ENCODE results near the gene SLC29A3. TPM values are rescaled to one million over a fixed set of nuclear protein-coding genes. Genes with fewer than 3 reads are reported as not detected.

SLC29A3 gene
- polyA plus RNA-seq, 1 of the 3 experiments (the other 2 are of a cell fraction): 3.8 TPM

DNA sequence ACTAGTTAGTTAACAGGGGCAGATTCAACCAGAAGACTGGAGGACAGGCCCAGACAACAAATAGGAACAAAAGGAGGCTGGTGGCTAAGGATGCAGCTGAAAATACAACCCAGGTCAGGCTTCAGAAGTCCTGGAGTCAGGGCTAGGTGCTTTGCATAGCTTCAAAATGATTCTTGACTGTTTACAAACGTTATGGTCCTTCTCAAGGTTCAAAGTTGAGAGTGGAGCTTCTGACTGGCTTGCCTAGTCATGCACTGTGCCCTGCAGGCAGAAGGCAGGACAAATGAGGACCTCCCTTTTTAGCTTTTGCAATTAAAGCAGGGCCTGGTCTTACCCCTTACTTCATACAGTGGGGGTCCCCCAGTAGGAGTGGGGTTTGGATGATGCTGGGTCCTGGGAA is 73.2 kb downstream of the SLC29A3 start:
- Histone ChIP-seq H3K27ac (ENCODE audit: low read depth in 2 of 2, low read length in 1 of 2) (no peak overlapping the region), H3F3A (replicated peaks; ENCODE audit: insufficient read depth) (no peaks in the 10 kb centered on the region), H3K27me3 (ENCODE audit: insufficient read depth) (peaks cover 41% of the 10 kb centered on the region), H3K4me2 (no peak overlapping the region), H3K9ac (no peak overlapping the region), H3K36me3 (replicated peaks in 1 of 2; ENCODE audit: control insufficient read depth in 1 of 2, insufficient read depth in 2 of 2, low read length in 1 of 2) (no peaks in the 10 kb centered on the region), H4K20me1 (ENCODE audit: insufficient read depth) (no peaks in the 10 kb centered on the region), H3K4me1 (ENCODE audit: control insufficient read depth in 1 of 2, insufficient read depth in 2 of 2, low read depth in 1 of 2, low read length in 1 of 2) (peaks cover 0 to 3% of the 10 kb centered on the region in 2 experiments; a peak in 1 of 4 replicates), H3K9me2 (no peaks in the 10 kb centered on the region), H3K79me2 (ENCODE audit: insufficient read depth) (no peaks in the 10 kb centered on the region), H3K4me3 (ENCODE audit: low read depth in 2 of 2, low read length in 1 of 2) (no peak overlapping the region), H2AFZ (ENCODE audit: low read depth) (no peak overlapping the region), H3K9me3 (no peaks in the 10 kb centered on the region)
- CTCF ChIA-PET: interaction anchor here (1.3 to 12.3 kb wide), 6 partner anchors 8 to 315 kb away, joined by 3 to 223 read pairs (median 14); partner anchors contain the start of gene SLC29A3
- WGBS (ENCODE audit: low lambda C conversion rate): 0% methylated on average over 1 of the region's 1 CpG
- DNase-seq: no peak
- TF ChIP-seq REST (IDR thresholded peaks at IDR 0.05; ENCODE audit: low read depth, low read length): no peak
- TF ChIP-seq ELF1 (IDR thresholded peaks at IDR 0.05): no peak
- TF ChIP-seq MXI1 (IDR thresholded peaks at IDR 0.05; ENCODE audit: low read depth, low read length): no peak
- TF ChIP-seq EP300 (IDR thresholded peaks at IDR 0.05; ENCODE audit: borderline replicate concordance in 1 of 2, low read depth in 1 of 2, low read length in 1 of 2): no peak
- TF ChIP-seq GABPA (IDR thresholded peaks at IDR 0.05; ENCODE audit: low read depth): no peak
- TF ChIP-seq RAD21 (IDR thresholded peaks at IDR 0.05; ENCODE audit: low read length): no peak
- TF ChIP-seq, protein P1, sequence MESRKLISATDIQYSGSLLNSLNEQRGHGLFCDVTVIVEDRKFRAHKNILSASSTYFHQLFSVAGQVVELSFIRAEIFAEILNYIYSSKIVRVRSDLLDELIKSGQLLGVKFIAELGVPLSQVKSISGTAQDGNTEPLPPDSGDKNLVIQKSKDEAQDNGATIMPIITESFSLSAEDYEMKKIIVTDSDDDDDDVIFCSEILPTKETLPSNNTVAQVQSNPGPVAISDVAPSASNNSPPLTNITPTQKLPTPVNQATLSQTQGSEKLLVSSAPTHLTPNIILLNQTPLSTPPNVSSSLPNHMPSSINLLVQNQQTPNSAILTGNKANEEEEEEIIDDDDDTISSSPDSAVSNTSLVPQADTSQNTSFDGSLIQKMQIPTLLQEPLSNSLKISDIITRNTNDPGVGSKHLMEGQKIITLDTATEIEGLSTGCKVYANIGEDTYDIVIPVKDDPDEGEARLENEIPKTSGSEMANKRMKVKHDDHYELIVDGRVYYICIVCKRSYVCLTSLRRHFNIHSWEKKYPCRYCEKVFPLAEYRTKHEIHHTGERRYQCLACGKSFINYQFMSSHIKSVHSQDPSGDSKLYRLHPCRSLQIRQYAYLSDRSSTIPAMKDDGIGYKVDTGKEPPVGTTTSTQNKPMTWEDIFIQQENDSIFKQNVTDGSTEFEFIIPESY (IDR thresholded peaks at IDR 0.05; ENCODE audit: borderline replicate concordance, low read depth): no peak
- no peak for TF ChIP-seq NFIC (IDR thresholded peaks at IDR 0.05; ENCODE audit: borderline replicate concordance)
- TF ChIP-seq GATA2 (CRISPR knock-in tag; IDR thresholded peaks at IDR 0.05): no peak
- no peak for TF ChIP-seq SIN3A (IDR thresholded peaks at IDR 0.05; ENCODE audit: borderline replicate concordance, low read depth, low read length)
- TF ChIP-seq USF2 (IDR thresholded peaks at IDR 0.05; ENCODE audit: borderline replicate concordance, low read depth, low read length): no peak
- TF ChIP-seq FOXM1 (IDR thresholded peaks at IDR 0.05; ENCODE audit: low read depth): no peak
- no peak for TF ChIP-seq MAX (IDR thresholded peaks at IDR 0.05; ENCODE audit: low read depth)
- TF ChIP-seq TEAD4 (IDR thresholded peaks at IDR 0.05; ENCODE audit: borderline replicate concordance, insufficient read depth): no peak
- TF ChIP-seq RXRA (IDR thresholded peaks at IDR 0.05; ENCODE audit: borderline replicate concordance, low read depth): no peak
- TF ChIP-seq EZH2phosphoT487 (IDR thresholded peaks at IDR 0.05; ENCODE audit: borderline replicate concordance, low read depth): no peak
- POLR2A ChIA-PET: no interaction called here

All from SK-N-SH (cell line).